ENCODE measurements around the gene TCF12.

TCF12 gene

GRCh38 chr15:57224664-57225063 is 306.2 kb downstream of the TCF12 start:
- DNase-seq = no peak

- DNase-seq = no peak
Observed at GRCh38 chr15:57227166-57227565, 308.7 kb downstream of the TCF12 start.

DNA sequence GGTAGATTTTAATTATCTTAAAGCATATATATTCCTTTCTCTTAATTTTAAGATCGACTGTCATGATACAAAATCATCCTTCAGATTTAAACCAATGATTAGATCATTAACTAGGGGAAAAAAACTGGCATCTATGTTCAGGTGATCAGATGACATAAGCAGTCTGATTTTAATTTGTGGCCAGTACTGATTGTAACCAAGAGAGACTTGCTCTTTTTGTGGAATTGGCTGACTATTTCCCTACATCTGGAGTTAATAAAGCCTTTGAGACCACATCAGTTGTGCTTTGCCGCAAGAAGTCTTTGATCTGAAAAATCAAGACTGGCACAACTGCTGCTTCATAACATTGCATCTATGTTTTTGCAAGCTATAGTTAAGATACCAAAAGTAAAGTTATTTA is 309.5 kb downstream of the TCF12 start:
- DNase-seq = no peak

DNA sequence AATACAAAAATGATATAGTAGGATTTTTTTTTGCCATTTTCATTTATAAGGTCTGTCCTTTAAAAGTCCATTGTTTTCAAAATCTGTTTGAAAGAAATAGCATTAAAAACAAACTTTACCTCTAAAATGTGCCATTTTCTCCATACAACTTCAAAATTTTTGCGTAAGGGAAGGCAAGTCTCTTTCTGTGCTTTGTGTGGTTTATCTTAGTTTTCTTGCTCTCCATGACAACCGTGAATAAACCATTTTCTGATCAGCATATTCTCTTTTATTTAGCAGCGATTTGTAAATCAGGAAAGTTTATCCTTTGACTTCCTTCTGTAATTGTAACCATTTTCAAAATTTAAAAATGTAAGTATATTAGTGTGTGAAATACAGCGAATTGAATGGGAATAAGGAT is 310.0 kb downstream of the TCF12 start:
- DNase-seq = no peak

- no peak for DNase-seq
Observed at GRCh38 chr15:57229051-57229450, 310.6 kb downstream of the TCF12 start.

GRCh38 chr15:57231559-57231958 is 313.1 kb downstream of the TCF12 start:
- DNase-seq = no peak

- no peak for DNase-seq
Observed at GRCh38 chr15:57234156-57234555, 315.7 kb downstream of the TCF12 start.

DNA sequence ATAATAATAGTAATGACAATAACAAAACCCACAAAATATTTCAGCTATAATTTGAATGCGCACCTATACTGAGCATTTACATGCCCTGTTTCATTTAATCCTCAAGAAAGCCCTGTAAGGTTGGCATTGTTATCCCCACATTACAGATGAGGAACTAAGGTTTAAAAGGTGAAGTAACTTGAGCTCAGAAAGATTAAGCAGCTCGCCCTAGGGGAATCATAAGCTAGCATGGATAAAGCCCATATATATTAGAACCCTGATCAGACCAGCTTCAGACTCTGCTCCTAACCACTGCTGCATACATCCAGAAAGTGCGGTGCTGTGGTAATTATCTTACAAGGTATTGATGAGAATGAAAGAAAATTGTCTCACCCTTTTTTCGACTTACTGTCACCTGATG is 316.7 kb downstream of the TCF12 start:
- DNase-seq = no peak

DNA sequence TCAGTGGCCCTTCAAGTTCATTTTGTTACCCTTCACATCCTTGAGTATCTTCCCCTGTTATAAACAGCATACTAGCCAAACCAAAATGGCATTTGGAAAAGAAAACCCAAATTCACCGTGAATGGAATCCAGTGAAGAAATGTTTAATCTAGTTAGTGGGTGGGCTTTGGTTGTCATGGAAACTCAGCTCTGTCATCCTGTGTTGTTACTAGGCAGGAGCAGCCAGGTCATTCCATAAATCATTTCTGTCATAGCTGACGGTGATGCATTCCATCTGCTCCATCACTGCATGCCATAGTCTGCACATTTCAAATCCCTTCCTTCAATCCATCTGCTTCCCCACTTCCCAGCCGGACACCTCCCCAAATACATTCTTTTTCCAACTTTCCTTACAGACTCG is 317.4 kb downstream of the TCF12 start:
- DNase-seq = no peak

DNA sequence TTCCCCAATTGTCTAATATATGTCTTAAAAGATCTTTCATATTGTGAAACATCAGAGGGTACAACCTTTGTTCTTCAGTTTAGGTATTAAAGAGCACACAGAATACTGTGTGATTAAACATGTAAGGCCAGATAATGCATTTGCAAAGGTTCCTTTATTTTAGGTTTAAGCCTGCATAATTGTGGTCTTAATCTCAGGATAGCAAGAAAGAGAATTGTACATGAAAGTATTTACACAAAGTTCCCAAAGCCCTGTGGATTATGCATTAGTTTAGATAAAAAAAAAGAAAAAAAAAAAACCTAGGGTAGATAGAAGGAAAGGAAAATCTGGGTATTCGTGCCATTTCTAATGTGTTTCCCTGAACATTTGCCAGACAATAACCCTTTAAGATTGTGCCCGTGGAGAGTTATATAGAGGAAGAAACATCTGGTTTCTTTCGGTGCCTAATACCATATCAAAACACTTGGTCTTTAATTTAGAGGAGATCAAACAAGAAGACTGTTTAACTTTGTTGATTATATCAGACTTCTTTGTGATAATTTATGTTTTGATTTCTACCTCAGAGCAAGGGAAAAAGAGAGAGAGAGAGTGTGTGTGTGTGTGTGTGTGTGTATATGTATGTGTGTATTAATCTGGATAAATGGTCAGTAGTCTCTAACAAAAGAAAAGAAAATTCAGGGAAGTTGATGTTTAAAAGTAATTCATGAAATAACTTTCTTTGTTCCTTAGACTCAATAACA is 318.3 kb downstream of the TCF12 start:
- DNase-seq = no peak

GRCh38 chr15:57237301-57237642 is 318.8 kb downstream of the TCF12 start:
- DNase-seq = no peak

DNA sequence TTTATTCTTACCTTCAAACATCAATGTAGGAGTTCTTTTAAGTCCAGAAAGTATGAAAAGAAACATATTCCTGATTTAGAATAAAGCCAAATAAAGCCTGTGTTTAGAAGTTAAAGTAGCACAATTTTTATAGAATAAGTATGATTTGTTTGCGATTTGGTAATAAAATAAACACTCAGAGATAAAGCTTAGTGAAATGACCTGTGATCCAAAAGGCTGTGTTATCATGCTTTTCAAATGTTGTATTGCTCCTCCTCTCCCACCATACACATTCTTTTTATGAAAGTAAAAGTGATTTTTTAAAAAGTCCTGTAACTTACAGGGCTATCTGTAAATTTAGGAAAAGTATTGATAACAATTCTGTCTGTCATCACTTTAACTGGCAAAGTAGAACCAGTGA is 319.2 kb downstream of the TCF12 start:
- DNase-seq = no peak

GRCh38 chr15:57245130-57245529 is 326.7 kb downstream of the TCF12 start:
- no peak for DNase-seq

GRCh38 chr15:57245714-57246113 is 327.3 kb downstream of the TCF12 start:
- no peak for DNase-seq

DNA sequence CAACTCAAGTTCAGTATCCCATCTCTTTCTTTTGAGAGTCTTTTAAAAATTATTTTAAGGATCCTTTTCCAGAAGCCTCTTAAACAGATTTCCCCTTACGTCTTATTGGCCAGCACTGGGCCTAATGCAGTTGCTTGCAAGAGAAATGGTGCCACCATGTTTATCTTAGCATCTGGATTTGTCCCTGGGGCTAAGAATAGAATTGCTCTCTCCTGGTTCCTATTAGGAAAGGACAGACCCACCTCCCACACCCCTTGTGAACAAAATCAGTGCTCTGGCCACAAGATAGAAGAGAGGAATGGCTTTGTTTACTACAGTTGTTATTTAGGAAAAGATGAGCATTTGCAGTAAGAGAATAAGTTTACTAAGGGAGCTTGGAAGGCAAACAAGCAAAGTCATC is 329.6 kb downstream of the TCF12 start:
- no peak for DNase-seq

- no peak for DNase-seq
Observed at GRCh38 chr15:57251308-57251707, 332.9 kb downstream of the TCF12 start.

DNA sequence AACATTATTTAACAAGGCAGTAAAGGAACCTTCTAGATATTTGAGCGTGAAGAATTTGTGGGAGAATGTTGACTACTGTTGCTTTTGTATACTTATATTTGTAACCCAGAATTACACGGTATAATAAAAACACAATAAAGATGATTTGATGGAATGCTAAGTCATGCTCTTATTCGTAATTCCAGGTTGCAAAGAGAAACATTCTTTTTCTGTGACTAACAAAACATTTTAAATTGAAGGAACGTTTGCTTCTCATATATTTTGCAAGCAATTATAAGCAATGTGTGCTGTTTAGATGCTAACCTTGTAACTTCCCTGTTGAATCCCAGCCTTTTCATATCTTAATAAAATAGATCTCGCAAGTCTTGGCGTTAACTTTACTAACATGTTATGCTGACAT is 333.5 kb downstream of the TCF12 start:
- no peak for DNase-seq

DNA sequence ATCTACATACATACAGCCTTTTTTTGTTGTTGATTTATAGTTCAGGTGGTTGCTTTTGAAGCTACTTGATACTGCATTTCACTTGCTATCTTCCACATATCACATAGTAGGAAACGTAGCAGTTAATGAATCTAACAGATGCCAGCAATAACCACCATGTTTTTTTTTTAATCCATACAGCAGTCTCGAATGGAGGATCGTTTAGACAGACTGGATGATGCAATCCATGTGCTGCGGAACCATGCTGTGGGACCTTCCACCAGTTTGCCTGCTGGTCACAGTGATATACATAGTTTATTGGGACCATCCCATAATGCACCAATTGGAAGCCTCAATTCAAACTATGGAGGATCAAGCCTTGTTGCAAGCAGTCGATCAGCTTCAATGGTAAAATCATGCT is 334.6 kb downstream of the TCF12 start:
- no peak for DNase-seq

- no peak for DNase-seq
Observed at GRCh38 chr15:57253500-57253899, 335.1 kb downstream of the TCF12 start.

DNA sequence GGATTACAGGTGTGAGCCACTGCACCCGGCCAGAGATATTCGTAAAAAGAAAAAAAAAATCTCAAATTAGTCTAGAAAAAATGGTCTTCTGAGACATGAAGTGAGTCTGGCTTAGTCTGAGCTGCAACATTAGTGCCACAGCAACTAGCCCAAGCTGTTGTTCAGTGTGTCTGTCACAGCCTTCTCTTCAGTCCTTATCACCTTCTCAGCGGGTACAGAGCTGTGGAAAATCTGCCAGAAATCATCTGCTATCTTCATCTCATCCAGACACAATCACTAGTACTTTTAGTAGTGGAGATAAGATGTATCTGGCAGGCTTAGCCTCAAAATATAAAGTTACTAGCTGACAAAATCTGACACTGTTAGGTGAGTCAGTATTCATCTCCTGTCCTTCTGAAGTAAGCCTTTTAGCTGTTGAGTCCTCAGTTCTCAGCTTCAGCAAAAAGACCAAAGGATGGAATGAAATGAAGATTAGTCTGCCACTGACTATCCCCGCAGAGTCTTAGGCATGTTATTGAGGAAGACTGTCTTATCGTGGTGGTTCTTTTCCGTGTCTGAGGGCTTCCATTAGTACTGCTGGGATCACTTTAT is 337.4 kb downstream of the TCF12 start:
- DNase-seq = no peak

DNA sequence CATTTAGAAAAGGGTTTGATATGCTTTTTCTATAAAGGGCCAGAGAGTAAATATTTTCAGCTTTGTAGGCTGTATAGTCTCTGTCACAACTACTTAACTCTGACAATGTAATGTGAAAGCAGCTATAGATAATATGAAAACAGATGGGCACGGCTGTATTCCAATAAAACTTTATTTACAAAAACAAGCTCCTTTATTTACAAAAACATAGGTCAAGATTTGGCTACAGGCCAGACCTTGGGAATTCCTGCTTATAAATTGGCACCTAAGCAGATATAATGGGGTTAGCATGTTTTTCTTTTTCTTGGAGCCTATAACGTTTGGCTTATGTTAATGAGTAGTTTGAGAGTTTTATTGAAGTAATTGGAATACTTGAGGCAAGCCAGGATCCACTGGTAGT is 338.5 kb downstream of the TCF12 start:
- no peak for DNase-seq

DNA sequence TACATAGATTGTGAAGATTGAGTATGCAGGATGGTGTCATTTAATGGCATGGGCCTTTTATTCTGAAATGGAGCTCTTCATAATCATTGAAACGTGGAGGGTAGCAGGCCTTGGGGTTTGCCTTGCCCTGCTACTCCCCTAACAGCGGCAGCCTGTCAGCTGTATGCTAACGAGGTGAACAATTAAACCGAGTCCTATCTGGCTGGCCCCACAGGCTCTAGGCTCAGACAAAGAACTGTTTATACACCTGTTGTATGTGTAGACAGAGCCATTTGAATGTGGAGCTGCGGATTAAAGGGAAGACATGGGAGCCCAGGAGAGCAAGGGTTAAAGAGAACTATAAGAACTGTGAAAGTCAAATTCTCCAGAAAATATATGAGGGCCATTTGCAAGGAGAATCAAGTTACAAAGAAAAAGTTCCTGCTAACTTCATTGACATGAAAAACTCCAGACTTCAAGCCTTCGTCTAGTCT is 341.2 kb downstream of the TCF12 start:
- no peak for DNase-seq

DNA sequence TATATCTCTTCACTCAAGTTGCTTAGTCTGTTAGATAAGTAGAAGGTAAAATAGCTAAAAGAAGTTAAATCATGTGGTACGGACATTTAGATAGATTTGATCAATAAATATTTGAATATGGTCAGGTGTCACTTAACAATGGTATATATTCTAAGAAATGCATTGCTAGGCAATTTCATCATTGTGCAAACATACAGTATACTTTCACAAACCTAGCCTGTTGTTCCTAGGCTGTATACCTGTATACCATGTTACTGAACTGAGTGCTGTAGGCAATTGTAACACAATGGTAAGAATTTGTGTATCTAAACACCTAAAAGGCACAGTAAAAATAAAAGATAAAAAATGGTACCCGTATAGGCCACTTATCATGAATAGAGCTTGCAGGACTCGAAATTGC is 345.1 kb downstream of the TCF12 start:
- DNase-seq = no peak

- DNase-seq = no peak
Observed at GRCh38 chr15:57272771-57273357, 354.4 kb downstream of the TCF12 start.

GRCh38 chr15:57273402-57273801 is 355.0 kb downstream of the TCF12 start:
- DNase-seq = no peak

Measured in activated effector memory CD4-positive, alpha-beta T cell treated with anti-CD3 and anti-CD28 coated beads, Interleukin-2, amount 50 U/mL, for 16 hours (primary cell).